Trophoblast cell (in vitro differentiated cells and primary cell): ENCODE results near the gene FAM110A.
A peak's percentile ranks its signal among the peaks of the same experiment; 100 is the strongest.

ENCODE experiments used
- DNase-seq, 2 donors: peaks; one replicate each; pipeline ENCODE4 v3.0.0-alpha.2; 2016
- H2AFZ ChIP-seq: 2 replicates; pipeline ENCODE4 v1.6.1; 2013; ENCODE audit warnings: low read length, moderate library complexity, mild to moderate bottlenecking; ENCODE audit not compliant: insufficient read depth, poor library complexity
- H2AK5ac ChIP-seq: 2 replicates; pipeline ENCODE4 v1.6.1; 2013; ENCODE audit warnings: mild to moderate bottlenecking, low read length
- H2BK120ac ChIP-seq: 2 replicates; pipeline ENCODE4 v1.6.1; 2013; ENCODE audit warnings: low read length, mild to moderate bottlenecking, moderate library complexity; ENCODE audit not compliant: insufficient read depth, poor library complexity
- H2BK12ac ChIP-seq: 2 replicates; pipeline ENCODE4 v1.6.1; 2013; ENCODE audit warnings: mild to moderate bottlenecking, low read length, moderate library complexity
- H2BK5ac ChIP-seq: 2 replicates; pipeline ENCODE4 v1.6.1; 2013; ENCODE audit warnings: low read length, low read depth, moderate library complexity, mild to moderate bottlenecking; ENCODE audit not compliant: poor library complexity
- H3K14ac ChIP-seq: 2 replicates; pipeline ENCODE4 v1.6.1; 2013; ENCODE audit warnings: mild to moderate bottlenecking, low read length
- H3K18ac ChIP-seq: 2 replicates; pipeline ENCODE4 v1.6.1; 2013; ENCODE audit warnings: mild to moderate bottlenecking, low read length
- H3K23ac ChIP-seq: 2 replicates; pipeline ENCODE4 v1.6.1; 2013; ENCODE audit warnings: low read length
- H3K27ac ChIP-seq: 2 replicates; pipeline ENCODE4 v1.5.1; 2013; ENCODE audit warnings: low read depth, mild to moderate bottlenecking, inconsistent platforms, low read length, moderate library complexity
- H3K27me3 ChIP-seq: 2 replicates; pipeline ENCODE4 v1.6.1; 2013; ENCODE audit warnings: inconsistent platforms, mild to moderate bottlenecking, low read length, moderate library complexity; ENCODE audit not compliant: insufficient read depth
- H3K36me3 ChIP-seq, 2 experiments: 1 replicate in 1 of 2; 2 replicates in 1 of 2; pipeline ENCODE4 v1.6.1; 2013; ENCODE audit warnings: low read length in 2 of 2, mild to moderate bottlenecking in 2 of 2, moderate library complexity in 1 of 2; ENCODE audit not compliant: insufficient read depth in 2 of 2, control insufficient read depth in 1 of 2
- H3K4ac ChIP-seq: 2 replicates; pipeline ENCODE4 v1.6.1; 2013; ENCODE audit warnings: low read depth, mild to moderate bottlenecking, low read length, moderate library complexity
- H3K4me1 ChIP-seq, 2 experiments: 1 replicate in 1 of 2; 2 replicates in 1 of 2; pipeline ENCODE4 v1.6.1; 2013; ENCODE audit warnings: low read length in 2 of 2, mild to moderate bottlenecking in 2 of 2, moderate library complexity in 1 of 2; ENCODE audit not compliant: insufficient read depth in 2 of 2, control insufficient read depth in 1 of 2
- H3K4me2 ChIP-seq: 2 replicates; pipeline ENCODE4 v1.6.1; 2013; ENCODE audit warnings: inconsistent platforms, mild to moderate bottlenecking, low read length, moderate library complexity
- H3K4me3 ChIP-seq: 2 replicates; pipeline ENCODE4 v1.5.1; 2013; ENCODE audit warnings: mild to moderate bottlenecking, low read depth, low read length, inconsistent platforms
- H3K79me1 ChIP-seq: one replicate; pipeline ENCODE4 v1.6.1; 2013; ENCODE audit warnings: low read length
- H3K79me2 ChIP-seq: 2 replicates; pipeline ENCODE4 v1.6.1; 2013; ENCODE audit warnings: low read length, mild to moderate bottlenecking; ENCODE audit not compliant: control insufficient read depth, insufficient read depth, poor library complexity
- H3K9ac ChIP-seq: 2 replicates; pipeline ENCODE4 v1.6.1; 2013; ENCODE audit warnings: mild to moderate bottlenecking, low read length
- H3K9me3 ChIP-seq: 2 replicates; pipeline ENCODE4 v1.6.1; 2013; ENCODE audit warnings: low read depth, mild to moderate bottlenecking, control low read depth, inconsistent platforms, low read length; ENCODE audit not compliant: insufficient read depth
- H4K12ac ChIP-seq: 2 replicates; pipeline ENCODE4 v1.6.1; 2013; ENCODE audit warnings: low read depth, mild to moderate bottlenecking, low read length, moderate library complexity
- H4K8ac ChIP-seq: 2 replicates; pipeline ENCODE4 v1.6.1; 2013; ENCODE audit warnings: low read depth, mild to moderate bottlenecking, low read length, moderate library complexity
- H4K91ac ChIP-seq: one replicate; pipeline ENCODE4 v1.6.1; 2013; ENCODE audit warnings: low read depth, mild to moderate bottlenecking, low read length, moderate library complexity
- WGBS: extraction: QIAGEN DNeasy Blood & Tissue Kit; methylation state at CpG from one replicate; pipeline ENCODE4 v1.1.7; 2013; ENCODE audit warnings: missing lambda C conversion rate; ENCODE audit not compliant: insufficient read length, insufficient coverage; ENCODE audit errors: extremely low coverage; 5-methylcytosine and 5-hydroxymethylcytosine counted together

The FAM110A gene

GRCh38 chr20:823574-823902 is 10.0 kb upstream of the FAM110A start:
- Histone ChIP-seq H2AFZ (no peak overlapping the region), H3K14ac (no peak overlapping the region)
- WGBS, result no CpG with 5 or more reads among the region's 4 CpGs

GRCh38 chr20:824490-824889 is 9.0 kb upstream of the FAM110A start:
- no peak overlapping the region for H2BK12ac ChIP-seq
- no peak overlapping the region for H3K9ac ChIP-seq
- H3K79me2 ChIP-seq, result no peaks in the 10 kb centered on the region
- no peak overlapping the region for H4K12ac ChIP-seq
- H3K4me1 ChIP-seq, result peaks cover 0 to 2% of the 10 kb centered on the region in 2 experiments
- H2AFZ ChIP-seq, result no peak overlapping the region
- H3K79me1 ChIP-seq, result no peaks in the 10 kb centered on the region
- no peak overlapping the region for H4K91ac ChIP-seq
- no peaks in the 10 kb centered on the region for H3K9me3 ChIP-seq
- no peak overlapping the region for H2BK120ac ChIP-seq
- no peak overlapping the region for H3K4ac ChIP-seq
- no peak overlapping the region for H3K18ac ChIP-seq
- H3K23ac ChIP-seq, result no peak overlapping the region
- H4K8ac ChIP-seq, result no peak overlapping the region
- DNase-seq, result peak in 1 of 2 donors; percentile 53
- no peak overlapping the region for H3K14ac ChIP-seq
- no peak overlapping the region for H2AK5ac ChIP-seq
- no peak overlapping the region for H3K4me3 ChIP-seq
- no peaks in the 10 kb centered on the region for H3K36me3 ChIP-seq
- no peaks in the 10 kb centered on the region for H3K27me3 ChIP-seq
- H3K27ac ChIP-seq, result no peak overlapping the region
- H3K4me2 ChIP-seq, result no peak overlapping the region
- no peak overlapping the region for H2BK5ac ChIP-seq
- WGBS, result no CpG with 5 or more reads among the region's 4 CpGs

More at GRCh38 chr20:823574-823902, 10.0 kb upstream of the FAM110A start:
- H2AK5ac ChIP-seq, result no peak overlapping the region
- no peak overlapping the region for H3K4me3 ChIP-seq
- H3K79me1 ChIP-seq, result no peaks in the 10 kb centered on the region
- peaks cover 0 to 2% of the 10 kb centered on the region in 2 experiments for H3K4me1 ChIP-seq
- peak in 1 of 2 donors; percentile 27 for DNase-seq
- no peaks in the 10 kb centered on the region for H3K27me3 ChIP-seq
- no peaks in the 10 kb centered on the region for H3K9me3 ChIP-seq
- no peak overlapping the region for H3K27ac ChIP-seq
- H3K79me2 ChIP-seq, result no peaks in the 10 kb centered on the region
- H2BK12ac ChIP-seq, result no peak overlapping the region
- no peak overlapping the region for H4K12ac ChIP-seq
- H4K8ac ChIP-seq, result no peak overlapping the region
- no peak overlapping the region for H3K9ac ChIP-seq
- no peak overlapping the region for H3K4ac ChIP-seq
- H3K23ac ChIP-seq, result no peak overlapping the region
- no peak overlapping the region for H3K18ac ChIP-seq
- no peaks in the 10 kb centered on the region for H3K36me3 ChIP-seq
- no peak overlapping the region for H4K91ac ChIP-seq
- H2BK5ac ChIP-seq, result no peak overlapping the region
- no peak overlapping the region for H3K4me2 ChIP-seq
- no peak overlapping the region for H2BK120ac ChIP-seq

DNA sequence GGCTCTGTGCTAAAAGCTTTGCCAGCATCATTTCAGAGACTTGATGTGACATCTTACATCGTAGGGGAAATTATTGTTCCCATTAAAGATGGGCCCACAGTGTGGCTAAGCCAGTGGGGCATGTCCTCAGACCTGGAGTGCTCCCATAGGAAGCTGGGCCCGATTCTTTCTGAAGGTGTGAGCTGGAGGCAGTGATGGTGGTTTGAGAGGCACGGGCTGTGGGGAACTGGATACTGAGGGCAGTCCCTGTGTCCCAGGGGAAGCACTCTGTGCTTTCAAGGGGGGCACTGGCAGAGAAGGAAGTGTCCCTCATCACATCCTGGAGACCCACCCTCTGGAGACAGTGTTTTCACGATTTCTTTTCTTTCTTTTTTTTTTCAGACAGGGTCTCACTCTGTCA is 8.6 kb upstream of the FAM110A start:
- Histone ChIP-seq H3K4me3 (no peak overlapping the region), H3K9me3 (no peaks in the 10 kb centered on the region), H4K8ac (no peak overlapping the region), H3K4me2 (no peak overlapping the region), H3K18ac (no peak overlapping the region), H2BK12ac (no peak overlapping the region), H3K23ac (no peak overlapping the region), H3K9ac (no peak overlapping the region), H2BK5ac (no peak overlapping the region), H3K4me1 (peaks cover 0 to 2% of the 10 kb centered on the region in 2 experiments), H2AFZ (no peak overlapping the region), H3K14ac (no peak overlapping the region), H3K27me3 (no peaks in the 10 kb centered on the region), H2AK5ac (no peak overlapping the region), H4K12ac (no peak overlapping the region), H3K79me2 (no peaks in the 10 kb centered on the region), H2BK120ac (no peak overlapping the region), H3K79me1 (no peaks in the 10 kb centered on the region), H3K4ac (no peak overlapping the region), H3K27ac (no peak overlapping the region), H4K91ac (no peak overlapping the region), H3K36me3 (no peaks in the 10 kb centered on the region)
- WGBS, result no CpG with 5 or more reads among the region's 4 CpGs
- DNase-seq, result no peak

DNA sequence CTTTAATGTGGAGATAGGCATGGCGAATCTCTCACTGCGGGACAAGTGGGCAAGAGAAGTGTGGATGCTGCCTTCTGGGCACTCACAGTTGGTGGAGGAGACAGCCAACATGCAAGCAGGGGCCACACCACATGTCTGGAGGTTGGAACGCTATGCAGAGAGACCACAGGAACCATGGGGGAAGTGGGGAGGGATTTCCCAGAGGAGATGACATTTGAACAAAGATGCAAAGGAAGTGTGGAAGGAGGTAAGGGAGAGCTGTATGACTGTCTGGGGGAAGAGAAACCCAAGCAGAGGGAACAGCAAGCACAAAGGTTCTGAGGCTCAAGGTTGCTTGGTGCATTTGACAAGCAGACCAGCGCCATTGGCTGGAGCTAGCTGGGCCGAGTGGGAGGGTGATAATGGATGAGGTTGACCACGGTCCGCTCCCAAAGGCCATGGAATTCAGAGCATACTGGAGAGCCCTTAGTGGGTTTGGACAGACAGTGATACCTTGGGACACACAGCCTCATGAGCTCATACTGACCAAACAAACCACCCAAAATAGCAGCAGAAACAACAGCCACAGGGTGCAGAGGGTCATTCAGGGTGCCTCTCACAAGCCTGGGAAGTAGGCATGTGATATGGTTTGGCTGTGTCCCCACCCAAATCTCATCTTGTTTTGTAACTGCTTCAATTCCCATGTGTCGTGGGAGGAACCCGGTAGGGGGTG is 7.6 kb upstream of the FAM110A start:
- Histone ChIP-seq H3K4me3 (no peak overlapping the region), H2BK5ac (no peak overlapping the region), H2AFZ (no peak overlapping the region), H3K14ac (no peak overlapping the region), H3K4me2 (no peak overlapping the region), H3K27me3 (no peaks in the 10 kb centered on the region), H4K91ac (no peak overlapping the region), H3K79me1 (no peaks in the 10 kb centered on the region), H3K18ac (no peak overlapping the region), H4K8ac (no peak overlapping the region), H3K23ac (no peak overlapping the region), H3K79me2 (no peaks in the 10 kb centered on the region), H2AK5ac (no peak overlapping the region), H2BK12ac (no peak overlapping the region), H4K12ac (no peak overlapping the region), H2BK120ac (no peak overlapping the region), H3K9me3 (no peaks in the 10 kb centered on the region), H3K36me3 (no peaks in the 10 kb centered on the region), H3K9ac (no peak overlapping the region), H3K4me1 (peaks cover 0 to 2% of the 10 kb centered on the region in 2 experiments), H3K4ac (no peak overlapping the region), H3K27ac (no peak overlapping the region)
- no CpG with 5 or more reads among the region's 9 CpGs for whole genome bisulfite sequencing
- no peak for DNase-seq
